K562 (cell line): ENCODE results near the gene POU2F1. TPM values are rescaled to one million over a fixed set of nuclear protein-coding genes. Genes with fewer than 3 reads are reported as not detected.
A peak's percentile ranks its signal among the peaks of the same experiment; 100 is the strongest.

Experiments
- ATAC-seq: fragments of 200-7000 bp; cut with Tn5 transposase; 3 replicates; pipeline ENCODE4 v1.9.1; 2020; ENCODE audit warnings: moderate library complexity
- BruUV-seq: library from RNA; stranded (reverse); fragments of 400-500 nt; replicated peaks from 2 replicates; lab custom pipeline; 2021; lab: Mats Ljungman, UMichigan
- CTCF ChIA-PET: fragments of 300-600 bp; formaldehyde crosslinking; extraction: SDS; loops from one replicate; lab custom pipeline; 2021; ENCODE audit warnings: low intra/inter-chr PET ratio; lab: Yijun Ruan, JAX
- POLR2A ChIA-PET: fragments of 300-600, 350-650 bp; sonication (Branson Sonifier 250); formaldehyde crosslinking; extraction: SDS; loops from one replicate; lab custom pipeline; 2021; ENCODE audit warnings: antibody characterized with exemption, inconsistent platforms; lab: Yijun Ruan, JAX
- DNase-seq, 4 experiments: peaks; one replicate each; pipeline versions ENCODE4 v3.0.0 to v3.0.0-alpha.2; 2011 to 2018; ENCODE audit warnings: low spot score in 3 of 4, mixed read lengths in 3 of 4; ENCODE audit errors: extremely low read depth in 1 of 4
- FAIRE-seq: peaks from 2 replicates; lab custom pipeline; 2011; peaks lifted over from hg19 to GRCh38; lab: Jason Lieb, UNC
- H2AFZ ChIP-seq: 2 replicates; pipeline ENCODE4 v1.6.0; 2011; ENCODE audit warnings: low read depth, low read length, control low read depth, inconsistent platforms
- H3K27ac ChIP-seq: fragments of 200-600 bp; 3 replicates; pipeline ENCODE4 v1.8.0; 2011; ENCODE audit warnings: low read depth, mild to moderate bottlenecking, control low read depth, inconsistent platforms, low read length, moderate library complexity, mixed read lengths; ENCODE audit errors: extremely low read depth
- H3K27me3 ChIP-seq, 2 experiments: fragments of 300-600 bp in 1 of 2; 2 replicates in 1 of 2; 3 replicates in 1 of 2; pipeline versions ENCODE4 v1.6.0 to v1.8.0; 2011; ENCODE audit warnings: inconsistent platforms in 2 of 2, low read length in 2 of 2, mild to moderate bottlenecking in 1 of 2, mixed read lengths in 1 of 2, moderate library complexity in 1 of 2; ENCODE audit not compliant: control insufficient read depth in 2 of 2, insufficient read depth in 2 of 2
- H3K36me3 ChIP-seq: fragments of 300-600 bp; 3 replicates; pipeline ENCODE4 v1.8.0; 2011; ENCODE audit warnings: mild to moderate bottlenecking, low read length, inconsistent platforms; ENCODE audit not compliant: control insufficient read depth, insufficient read depth
- H3K4me1 ChIP-seq, 2 experiments: fragments of 200-600 bp in 1 of 2; replicated peaks in 1 of 2; 2 replicates in 1 of 2; 3 replicates in 1 of 2; pipeline versions ENCODE4 v1.5.1 to v1.8.0; 2011; ENCODE audit warnings: inconsistent platforms in 2 of 2, low read length in 2 of 2, mild to moderate bottlenecking in 1 of 2, mixed read lengths in 1 of 2, moderate library complexity in 1 of 2; ENCODE audit not compliant: control insufficient read depth in 2 of 2, insufficient read depth in 2 of 2
- H3K4me2 ChIP-seq: 2 replicates; pipeline ENCODE4 v1.6.1; 2011; ENCODE audit warnings: low read length, control low read depth, inconsistent platforms, mixed read lengths; ENCODE audit not compliant: insufficient read depth
- H3K4me3 ChIP-seq: fragments of 200-600 bp; sonication (generic), shearing (Covaris generic); 2 replicates; pipeline ENCODE4 v1.5.1; 2016; ENCODE audit warnings: control low read depth, inconsistent platforms
- H3K79me2 ChIP-seq: fragments of 200-600 bp; 3 replicates; pipeline ENCODE4 v1.8.0; 2011; ENCODE audit warnings: low read length, inconsistent platforms; ENCODE audit not compliant: control insufficient read depth, insufficient read depth
- H3K9ac ChIP-seq, 2 experiments: 2 replicates each; pipeline versions ENCODE4 v1.6.0 to v1.6.1; 2011; ENCODE audit warnings: low read depth in 2 of 2, low read length in 2 of 2, control low read depth in 1 of 2, inconsistent platforms in 1 of 2, mild to moderate bottlenecking in 1 of 2, mixed read lengths in 1 of 2; ENCODE audit not compliant: insufficient read depth in 1 of 2
- H3K9me1 ChIP-seq: one replicate; pipeline ENCODE4 v1.6.0; 2011; ENCODE audit warnings: inconsistent platforms, mild to moderate bottlenecking, low read length, moderate library complexity; ENCODE audit not compliant: control insufficient read depth, insufficient read depth
- H3K9me3 ChIP-seq: replicated peaks from 2 replicates; pipeline ENCODE4 v1.5.1; 2011; ENCODE audit warnings: low read depth, low read length, inconsistent platforms; ENCODE audit not compliant: control insufficient read depth, insufficient read depth
- H4K20me1 ChIP-seq: replicated peaks from 2 replicates; pipeline ENCODE4 v1.6.1; 2011; ENCODE audit warnings: low read length, inconsistent platforms, mixed read lengths; ENCODE audit not compliant: control insufficient read depth, insufficient read depth
- ARHGAP35 ChIP-seq: fragments of 450-650 bp; IDR thresholded peaks from 2 replicates; pipeline ENCODE4 v1.6.1; 2018; ENCODE audit not compliant: partially characterized antibody
- ELF1 ChIP-seq: fragments of 200-800 bp; sonication (Bioruptor generic); IDR thresholded peaks from 2 replicates; pipeline ENCODE4 v1.6.1; 2016; ENCODE audit warnings: missing genetic modification characterization, missing compliant biosample characterization
- FOXJ2 ChIP-seq: fragments of 200-800 bp; sonication (Bioruptor generic); IDR thresholded peaks from 2 replicates; pipeline ENCODE4 v1.6.1; 2016; ENCODE audit warnings: missing genetic modification characterization, missing compliant biosample characterization
- HES1 ChIP-seq: fragments of 450-650 bp; IDR thresholded peaks from 2 replicates; pipeline ENCODE4 v1.6.1; 2016; ENCODE audit warnings: low read depth, mild to moderate bottlenecking, moderate library complexity
- MEIS2 ChIP-seq: fragments of 450-650 bp; IDR thresholded peaks from 2 replicates; pipeline ENCODE4 v1.6.1; 2014; ENCODE audit warnings: mild to moderate bottlenecking; ENCODE audit not compliant: partially characterized antibody
- MTA3 ChIP-seq: fragments of 450-650 bp; formaldehyde crosslinking; IDR thresholded peaks from 2 replicates; pipeline ENCODE4 v1.6.1; 2017; ENCODE audit warnings: mild to moderate bottlenecking, borderline replicate concordance
- NR2C2 ChIP-seq, 2 experiments: fragments of 200-800 bp in 1 of 2; sonication (Bioruptor generic) in 1 of 2; sonication (generic) in 1 of 2; formaldehyde crosslinking in 1 of 2; IDR thresholded peaks; 2 replicates each; pipeline versions ENCODE4 v1.6.1 to v1.8.0; 2016 to 2022; ENCODE audit warnings: mild to moderate bottlenecking in 1 of 2, missing compliant biosample characterization in 1 of 2, missing genetic modification characterization in 1 of 2, missing genetic modification reagents in 1 of 2
- PML ChIP-seq: IDR thresholded peaks from 2 replicates; pipeline ENCODE4 v1.6.1; 2012; ENCODE audit warnings: low read length, inconsistent platforms
- SMARCB1 ChIP-seq: IDR thresholded peaks from 2 replicates; pipeline ENCODE4 v1.6.1; 2011; ENCODE audit warnings: improper control_type of control experiment, low read depth; ENCODE audit not compliant: insufficient read length
- TAF9B ChIP-seq: fragments of 450-650 bp; IDR thresholded peaks from 2 replicates; pipeline ENCODE4 v1.6.1; 2018; ENCODE audit warnings: mild to moderate bottlenecking; ENCODE audit not compliant: partially characterized antibody
- TRIM24 ChIP-seq, 2 experiments: fragments of 450-650 bp; IDR thresholded peaks; 2 replicates each; pipeline ENCODE4 v1.6.1; 2016
- U2AF2 ChIP-seq: fragments of 200-400 bp; formaldehyde crosslinking; optimal IDR thresholded peaks from 2 replicates; pipeline ENCODE3; 2017; ENCODE audit warnings: low read depth, mild to moderate bottlenecking, low read length
- ZKSCAN3 ChIP-seq: fragments of 250-450 bp; sonication (Bioruptor Pico); IDR thresholded peaks from 2 replicates; pipeline ENCODE4 v1.4.0; 2020
- ZNF133 ChIP-seq: fragments of 250-450 bp; sonication (Bioruptor Pico); IDR thresholded peaks from 2 replicates; pipeline ENCODE4 v1.4.0; 2020; ENCODE audit warnings: mild to moderate bottlenecking
- ZNF395 ChIP-seq: fragments of 200-800 bp; sonication (Bioruptor generic); IDR thresholded peaks from 2 replicates; pipeline ENCODE4 v1.6.1; 2017; ENCODE audit warnings: missing genetic modification characterization, missing compliant biosample characterization
- ZNF551 ChIP-seq: fragments of 250-450 bp; sonication (Bioruptor Pico); IDR thresholded peaks from 2 replicates; pipeline ENCODE4 v1.5.0; 2021; ENCODE audit warnings: mild to moderate bottlenecking, moderate library complexity
- ZNF668 ChIP-seq: fragments of 250-450 bp; sonication (Bioruptor Pico); IDR thresholded peaks from 2 replicates; pipeline ENCODE4 v1.8.0; 2022; ENCODE audit warnings: mild to moderate bottlenecking, inconsistent platforms
- ZSCAN29 ChIP-seq: fragments of 450-650 bp; IDR thresholded peaks from 2 replicates; pipeline ENCODE4 v1.6.1; 2017
- WGBS: fragments of 100-300 bp; shearing (Covaris generic); methylation state at CpG from one replicate; pipeline ENCODE4 v1.1.6; 2016; ENCODE audit warnings: low coverage, mixed read lengths; ENCODE audit not compliant: insufficient coverage; ENCODE audit errors: missing lambda C conversion rate; 5-methylcytosine and 5-hydroxymethylcytosine counted together
- in situ Hi-C: fragments of 300-500 bp; cut with MboI; formaldehyde crosslinking; loops from 4 replicates; pipeline ENCODE4 v1.15.0; 2018; ENCODE audit warnings: inconsistent platforms, mixed read lengths
- intact Hi-C: fragments of 100-400 bp; cut with micrococcal nuclease; formaldehyde crosslinking; loops from 2 replicates; pipeline ENCODE4 v1.14.2; 2022
- polyA plus RNA-seq, 8 experiments: library from polyadenylated mRNA; depleted of rRNA in 4 of 8; stranded (reverse) in 5 of 8; unstranded in 3 of 8; fragments of >200 nt; fragmentation: Nextera tagmentation in 2 of 8; fragmentation: Illumina TruSeq in 1 of 8; extraction: Ambion mirVana in 2 of 8; extraction: Trizol in 1 of 8; gene quantifications; 2 replicates each; pipeline versions ENCODE4 v1.2.1 to v1.2.3, GENCODE V29; 2011 to 2014; ENCODE audit warnings: inconsistent platforms in 1 of 8, missing spikeins in 1 of 8
- total RNA-seq, 7 experiments: library from RNA; depleted of rRNA in 6 of 7; stranded (reverse); fragments of >200 nt in 6 of 7; fragmentation: Illumina TruSeq in 2 of 7; extraction: Trizol in 2 of 7; gene quantifications; 2 replicates each; pipeline versions ENCODE4 v1.2.1 to v1.2.3, GENCODE V29; 2011 to 2021; ENCODE audit warnings: low replicate concordance in 1 of 7
- TF ChIP-seq, protein P1 (sequence below), 2 experiments: fragments of 200-800 bp in 1 of 2; sonication (Bioruptor generic) in 1 of 2; sonication (generic) in 1 of 2; formaldehyde crosslinking in 1 of 2; IDR thresholded peaks in 1 of 2; conservative IDR thresholded peaks in 1 of 2; 2 replicates each; pipeline versions ENCODE4 v1.5.0 to v1.6.1; 2016 to 2020; ENCODE audit warnings: missing compliant biosample characterization in 1 of 2, missing genetic modification characterization in 1 of 2, missing genetic modification reagents in 1 of 2
- TF ChIP-seq, protein P2 (sequence below): IDR thresholded peaks from 2 replicates; pipeline ENCODE4 v1.6.1; 2011; ENCODE audit not compliant: insufficient read length; ENCODE audit errors: extremely low read depth

The POU2F1 gene
- total and polyA plus RNA-seq, 9 of the 15 experiments (the other 6 are each of a cell fraction or from before 2014, with no cell fraction given) = 2.6 to 22.3 (median 8.8) TPM

DNA sequence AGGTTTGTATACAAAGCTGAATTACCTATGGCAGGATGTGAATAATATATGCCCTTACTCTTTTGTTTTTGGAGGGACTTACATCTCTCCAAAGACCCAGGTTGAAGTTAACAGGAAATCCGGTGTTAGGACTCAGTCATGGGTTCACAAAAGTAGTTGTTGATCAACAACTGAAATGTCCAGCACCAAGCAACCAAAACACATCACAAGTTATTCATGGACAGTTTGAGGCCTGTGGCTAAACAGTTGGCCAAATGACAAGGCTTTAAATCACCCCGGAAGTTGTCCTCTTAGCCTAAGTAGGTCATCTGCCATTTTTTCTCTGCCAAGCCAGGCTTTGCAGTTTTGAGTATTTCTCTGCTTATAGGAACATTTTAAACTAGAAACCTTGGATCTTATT, 207.7 kb downstream of the POU2F1 start:
- Histone ChIP-seq H3K9ac (no peak overlapping the region), H3K4me2 (no peak overlapping the region), H3K79me2 (no peaks in the 10 kb centered on the region), H4K20me1 (no peaks in the 10 kb centered on the region), H3K27ac (no peak overlapping the region), H3K36me3 (no peaks in the 10 kb centered on the region), H3K4me3 (no peak overlapping the region), H3K4me1 (peaks cover 12 to 14% of the 10 kb centered on the region in 2 experiments; a peak in 4 of 5 replicates), H3K9me1 (peaks cover 3% of the 10 kb centered on the region), H3K9me3 (no peaks in the 10 kb centered on the region), H3K27me3 (no peaks in the 10 kb centered on the region), H2AFZ (no peak overlapping the region)
- in situ Hi-C loops (no loop called here), intact Hi-C loops (no loop called here)
- no peak for ATAC-seq
- WGBS = 37% methylated on average over 2 of the region's 2 CpGs
- ChIA-PET CTCF (no interaction called here), POLR2A (interaction anchor here (0.6 to 1.6 kb wide), 2 partner anchors 15 to 192 kb away, joined by 3 to 4 read pairs; no protein-coding TSS in a partner anchor)
- DNase-seq = no peak
- no TSS peak for BruUV-seq
- peak; percentile 73 for FAIRE-seq
- TF ChIP-seq ARHGAP35 = no peak
- no peak for TF ChIP-seq ZNF551 (CRISPR knock-in tag)
- TF ChIP-seq ELF1 = no peak
- TF ChIP-seq, protein P1, sequence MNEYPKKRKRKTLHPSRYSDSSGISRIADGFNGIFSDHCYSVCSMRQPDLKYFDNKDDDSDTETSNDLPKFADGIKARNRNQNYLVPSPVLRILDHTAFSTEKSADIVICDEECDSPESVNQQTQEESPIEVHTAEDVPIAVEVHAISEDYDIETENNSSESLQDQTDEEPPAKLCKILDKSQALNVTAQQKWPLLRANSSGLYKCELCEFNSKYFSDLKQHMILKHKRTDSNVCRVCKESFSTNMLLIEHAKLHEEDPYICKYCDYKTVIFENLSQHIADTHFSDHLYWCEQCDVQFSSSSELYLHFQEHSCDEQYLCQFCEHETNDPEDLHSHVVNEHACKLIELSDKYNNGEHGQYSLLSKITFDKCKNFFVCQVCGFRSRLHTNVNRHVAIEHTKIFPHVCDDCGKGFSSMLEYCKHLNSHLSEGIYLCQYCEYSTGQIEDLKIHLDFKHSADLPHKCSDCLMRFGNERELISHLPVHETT (CRISPR knock-in tag; conservative IDR thresholded peaks at IDR 0.05 in 1 of 2, IDR thresholded peaks at IDR 0.05 in 1 of 2) = peak in 1 of 2 experiments; percentile 59; a peak in 1 of 4 replicates
- no peak for TF ChIP-seq TRIM24 (IDR thresholded peaks at IDR 0.05)
- TF ChIP-seq ZSCAN29 = no peak
- TF ChIP-seq, protein P2, sequence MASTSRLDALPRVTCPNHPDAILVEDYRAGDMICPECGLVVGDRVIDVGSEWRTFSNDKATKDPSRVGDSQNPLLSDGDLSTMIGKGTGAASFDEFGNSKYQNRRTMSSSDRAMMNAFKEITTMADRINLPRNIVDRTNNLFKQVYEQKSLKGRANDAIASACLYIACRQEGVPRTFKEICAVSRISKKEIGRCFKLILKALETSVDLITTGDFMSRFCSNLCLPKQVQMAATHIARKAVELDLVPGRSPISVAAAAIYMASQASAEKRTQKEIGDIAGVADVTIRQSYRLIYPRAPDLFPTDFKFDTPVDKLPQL = no peak
- TF ChIP-seq NR2C2 (CRISPR knock-in tag; IDR thresholded peaks at IDR 0.05) = no peak
- peak; percentile 80 for TF ChIP-seq NR2C2 (tag; IDR thresholded peaks at IDR 0.05)
- no peak for TF ChIP-seq ZKSCAN3
- TF ChIP-seq ZNF133 (CRISPR knock-in tag) = no peak
- no peak for TF ChIP-seq U2AF2
- no peak for TF ChIP-seq ZNF668 (CRISPR knock-in tag)
- no peak for TF ChIP-seq MTA3
- TF ChIP-seq TAF9B = no peak
- TF ChIP-seq HES1 = no peak
- TF ChIP-seq SMARCB1 = no peak
- TF ChIP-seq PML = no peak; the same call in 1 of the 2 replicates
- TF ChIP-seq MEIS2 = peak; percentile 59
- TF ChIP-seq FOXJ2 (tag) = 0 out of 2 replicates have a peak, but pooled peaks have one; percentile 25
- no peak; the same call in 1 of the 2 replicates for TF ChIP-seq ZNF395 (CRISPR knock-in tag)
